Skeletal muscle satellite cell (primary cell): ENCODE measurements around the gene LSM14A.

Source experiments
- H3K27me3 ChIP-seq: 2 replicates; pipeline ENCODE4 v1.7.0; 2013; ENCODE audit warnings: low read length; ENCODE audit not compliant: control insufficient read depth, insufficient read depth
- H3K36me3 ChIP-seq: 2 replicates; pipeline ENCODE4 v1.7.0; 2013; ENCODE audit warnings: mild to moderate bottlenecking, control low read depth, low read length; ENCODE audit not compliant: insufficient read depth
- H3K4me1 ChIP-seq: 2 replicates; pipeline ENCODE4 v1.7.0; 2013; ENCODE audit warnings: low read length; ENCODE audit not compliant: control insufficient read depth, insufficient read depth
- H3K4me2 ChIP-seq: 2 replicates; pipeline ENCODE4 v1.7.0; 2013; ENCODE audit warnings: mild to moderate bottlenecking, low read length
- H3K4me3 ChIP-seq: 2 replicates; pipeline ENCODE4 v1.7.0; 2013; ENCODE audit warnings: low read length
- H3K9ac ChIP-seq: 2 replicates; pipeline ENCODE4 v1.7.0; 2013; ENCODE audit warnings: mild to moderate bottlenecking, low read depth, low read length, moderate library complexity
- H3K9me3 ChIP-seq: replicated peaks from 2 replicates; pipeline ENCODE4 v1.7.0; 2013; ENCODE audit warnings: mild to moderate bottlenecking, control low read depth, low read length

Gene LSM14A

GRCh38 chr19:34261334-34262109, 89.2 kb downstream of the LSM14A start:
- Histone ChIP-seq H3K9me3 (no peaks in the 10 kb centered on the region), H3K27me3 (no peaks in the 10 kb centered on the region), H3K9ac (no peak overlapping the region), H3K4me3 (no peak overlapping the region), H3K4me2 (no peak overlapping the region), H3K4me1 (peaks cover 21% of the 10 kb centered on the region), H3K36me3 (peaks cover 3% of the 10 kb centered on the region)

DNA sequence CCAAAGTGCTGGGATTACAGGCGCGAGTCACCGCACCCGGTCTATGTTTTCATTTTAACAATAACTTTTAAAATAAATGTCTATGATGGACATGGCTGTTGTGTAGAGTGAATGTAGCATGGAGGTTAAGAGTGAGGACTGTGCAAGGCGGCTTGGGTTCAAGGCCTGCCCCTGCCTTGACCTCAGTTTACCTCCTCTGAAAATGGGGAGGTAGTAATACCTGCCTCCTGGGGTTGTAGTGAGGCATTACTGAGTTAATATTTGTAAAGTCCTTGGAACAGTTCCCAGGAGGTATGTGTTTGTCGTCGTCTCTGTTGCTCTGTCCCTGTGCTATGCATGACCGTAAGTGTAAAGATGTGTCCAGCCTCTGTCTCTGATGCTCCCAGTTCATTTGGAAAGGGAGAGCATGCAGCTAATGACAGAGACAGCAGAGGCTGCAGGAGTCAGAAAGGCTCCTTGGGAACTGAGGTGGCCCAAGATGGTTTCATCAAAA, 91.5 kb downstream of the LSM14A start:
- H3K27me3 ChIP-seq: no peaks in the 10 kb centered on the region
- peaks cover 17% of the 10 kb centered on the region for H3K4me1 ChIP-seq
- H3K9me3 ChIP-seq: no peaks in the 10 kb centered on the region
- H3K4me2 ChIP-seq: no peak overlapping the region
- H3K9ac ChIP-seq: no peak overlapping the region
- no peak overlapping the region for H3K4me3 ChIP-seq
- peaks cover under 1% of the 10 kb centered on the region for H3K36me3 ChIP-seq

DNA sequence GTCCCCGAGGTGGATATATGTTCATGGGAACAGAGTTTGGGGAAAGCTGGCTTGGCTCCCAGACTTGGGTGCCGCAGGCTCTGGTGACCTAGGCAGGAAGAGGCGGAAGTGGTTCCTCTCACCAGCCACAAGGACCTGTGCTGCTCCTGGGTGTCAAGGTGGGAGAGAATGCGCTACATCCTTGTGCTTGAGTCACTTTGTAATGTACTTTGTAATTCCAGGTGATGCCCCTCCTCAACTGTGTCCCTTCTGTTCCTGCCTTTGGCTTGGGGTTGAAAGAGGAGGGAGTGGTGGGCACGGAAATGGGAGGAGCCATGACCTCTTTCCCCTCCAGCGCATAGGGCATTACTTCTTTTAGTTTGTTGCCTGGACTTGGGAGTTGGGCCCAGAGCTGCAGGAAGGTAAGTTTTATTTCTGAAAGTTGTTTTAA, 92.9 kb downstream of the LSM14A start:
- Histone ChIP-seq H3K9ac (no peak overlapping the region), H3K4me2 (no peak overlapping the region), H3K27me3 (no peaks in the 10 kb centered on the region), H3K9me3 (no peaks in the 10 kb centered on the region), H3K36me3 (no peaks in the 10 kb centered on the region), H3K4me3 (no peak overlapping the region), H3K4me1 (peaks cover 30% of the 10 kb centered on the region)

DNA sequence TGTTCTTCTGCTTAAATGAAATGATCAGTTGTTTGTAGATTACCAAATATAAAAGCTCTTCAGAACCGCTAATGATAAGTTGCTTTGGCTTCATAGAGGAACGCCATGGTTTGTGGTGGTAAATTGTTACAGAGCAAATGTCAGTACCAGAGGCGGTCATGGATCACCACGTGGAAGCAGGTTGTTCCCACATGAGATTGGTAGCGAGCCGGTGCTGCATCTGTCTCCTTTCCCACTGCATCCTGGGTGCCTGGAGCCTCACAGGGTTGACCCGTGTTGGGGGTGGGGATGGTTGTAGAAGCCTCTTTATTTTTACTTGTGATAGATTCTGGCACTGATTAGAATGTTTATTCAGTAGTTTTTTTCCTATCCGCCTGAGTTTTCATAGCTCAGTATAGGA, 96.8 kb downstream of the LSM14A start:
- no peak overlapping the region for H3K4me3 ChIP-seq
- H3K4me1 ChIP-seq: peaks cover 39% of the 10 kb centered on the region
- no peak overlapping the region for H3K9ac ChIP-seq
- H3K4me2 ChIP-seq: no peak overlapping the region
- H3K36me3 ChIP-seq: no peaks in the 10 kb centered on the region
- H3K27me3 ChIP-seq: no peaks in the 10 kb centered on the region
- H3K9me3 ChIP-seq: no peaks in the 10 kb centered on the region

DNA sequence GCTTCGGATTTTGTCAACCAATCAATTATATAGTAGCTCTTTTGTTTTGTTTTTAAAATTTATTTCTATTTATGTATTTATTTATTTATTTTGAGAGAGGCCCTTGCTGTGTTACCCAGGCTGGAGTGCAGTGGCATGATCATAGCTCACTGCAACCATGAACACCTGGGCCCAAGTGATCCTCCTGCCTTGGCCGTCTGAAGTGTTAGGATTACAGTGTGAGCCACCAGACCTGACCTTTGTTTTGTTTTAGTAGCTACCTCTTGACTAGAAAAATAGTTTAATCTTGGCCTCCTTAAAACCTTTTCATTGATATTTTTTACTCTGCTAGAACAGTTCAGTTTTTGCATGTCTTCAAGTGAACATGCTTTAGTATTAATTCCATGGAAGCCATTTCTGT, 97.2 kb downstream of the LSM14A start:
- H3K4me2 ChIP-seq: peak overlapping the region; percentile 55
- H3K9ac ChIP-seq: peak overlapping the region; percentile 54
- H3K36me3 ChIP-seq: no peaks in the 10 kb centered on the region
- peak overlapping the region; percentile 25 for H3K4me3 ChIP-seq
- no peaks in the 10 kb centered on the region for H3K27me3 ChIP-seq
- H3K4me1 ChIP-seq: peaks cover 43% of the 10 kb centered on the region
- no peaks in the 10 kb centered on the region for H3K9me3 ChIP-seq

DNA sequence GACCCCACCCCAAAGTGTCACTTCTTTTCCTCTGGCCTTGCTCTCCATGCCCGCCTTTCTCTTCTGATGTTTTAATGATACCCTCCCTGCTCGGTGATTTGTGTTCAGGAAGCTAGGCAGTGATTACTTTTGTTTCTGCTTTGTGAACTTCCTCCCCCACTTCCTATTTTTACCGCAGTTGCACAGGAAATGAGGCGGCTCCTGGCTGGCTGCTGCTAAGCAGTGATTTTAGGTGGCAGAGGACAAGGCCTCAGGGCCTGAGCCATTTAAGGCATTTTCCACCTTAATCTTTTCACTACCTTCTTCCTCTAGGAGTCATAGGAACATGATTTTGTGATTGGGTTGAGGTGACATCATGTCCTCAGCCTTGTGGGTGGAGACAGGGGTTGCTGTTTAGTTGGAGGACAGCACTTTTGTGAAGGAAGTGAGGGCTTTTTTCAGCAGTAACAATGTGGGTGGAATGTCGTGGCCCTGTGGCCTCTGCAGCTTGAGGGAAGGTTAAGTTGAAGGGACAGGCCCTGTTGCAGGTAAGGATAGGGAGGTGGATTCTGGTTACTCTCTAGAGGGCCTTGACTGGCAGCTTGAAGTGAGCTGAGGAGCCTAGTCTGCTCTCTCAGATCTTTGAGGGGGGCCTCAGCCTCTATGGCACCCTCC, 97.8 kb downstream of the LSM14A start:
- Histone ChIP-seq H3K36me3 (no peaks in the 10 kb centered on the region), H3K4me2 (peak overlapping the region; percentile 55), H3K4me1 (peaks cover 45% of the 10 kb centered on the region), H3K4me3 (peak overlapping the region; percentile 38), H3K9me3 (no peaks in the 10 kb centered on the region), H3K27me3 (no peaks in the 10 kb centered on the region), H3K9ac (peak overlapping the region; percentile 54)

DNA sequence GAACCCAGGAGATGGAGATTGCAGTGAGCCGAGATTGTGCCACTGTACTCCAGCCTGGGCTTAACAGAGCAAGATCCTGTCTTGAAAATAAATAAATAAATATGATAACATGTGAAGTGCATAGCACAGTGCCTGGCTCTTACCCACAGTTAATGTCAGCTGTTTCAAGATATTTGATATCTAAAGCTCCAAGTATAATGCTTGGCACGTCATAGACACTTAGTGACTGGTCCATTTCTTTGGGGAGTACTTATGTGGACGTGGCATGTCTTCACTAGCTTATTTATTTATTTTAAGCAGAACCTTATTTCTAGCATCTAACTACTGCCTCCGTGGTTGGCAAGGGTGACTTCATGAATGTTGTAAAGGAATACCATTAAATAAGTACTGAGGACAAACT, 100.8 kb downstream of the LSM14A start:
- H3K27me3 ChIP-seq: no peaks in the 10 kb centered on the region
- H3K9me3 ChIP-seq: no peaks in the 10 kb centered on the region
- H3K36me3 ChIP-seq: no peaks in the 10 kb centered on the region
- H3K9ac ChIP-seq: peak overlapping the region; percentile 79
- H3K4me1 ChIP-seq: peaks cover 58% of the 10 kb centered on the region
- H3K4me2 ChIP-seq: no peak overlapping the region
- H3K4me3 ChIP-seq: no peak overlapping the region

GRCh38 chr19:34274284-34274826, 102.1 kb downstream of the LSM14A start:
- H3K9ac ChIP-seq: peak overlapping the region; percentile 79
- no peaks in the 10 kb centered on the region for H3K27me3 ChIP-seq
- H3K4me1 ChIP-seq: peaks cover 54% of the 10 kb centered on the region
- peaks cover 7% of the 10 kb centered on the region for H3K36me3 ChIP-seq
- H3K4me2 ChIP-seq: peak overlapping the region; percentile 73
- H3K4me3 ChIP-seq: peak overlapping the region; percentile 55
- no peaks in the 10 kb centered on the region for H3K9me3 ChIP-seq

DNA sequence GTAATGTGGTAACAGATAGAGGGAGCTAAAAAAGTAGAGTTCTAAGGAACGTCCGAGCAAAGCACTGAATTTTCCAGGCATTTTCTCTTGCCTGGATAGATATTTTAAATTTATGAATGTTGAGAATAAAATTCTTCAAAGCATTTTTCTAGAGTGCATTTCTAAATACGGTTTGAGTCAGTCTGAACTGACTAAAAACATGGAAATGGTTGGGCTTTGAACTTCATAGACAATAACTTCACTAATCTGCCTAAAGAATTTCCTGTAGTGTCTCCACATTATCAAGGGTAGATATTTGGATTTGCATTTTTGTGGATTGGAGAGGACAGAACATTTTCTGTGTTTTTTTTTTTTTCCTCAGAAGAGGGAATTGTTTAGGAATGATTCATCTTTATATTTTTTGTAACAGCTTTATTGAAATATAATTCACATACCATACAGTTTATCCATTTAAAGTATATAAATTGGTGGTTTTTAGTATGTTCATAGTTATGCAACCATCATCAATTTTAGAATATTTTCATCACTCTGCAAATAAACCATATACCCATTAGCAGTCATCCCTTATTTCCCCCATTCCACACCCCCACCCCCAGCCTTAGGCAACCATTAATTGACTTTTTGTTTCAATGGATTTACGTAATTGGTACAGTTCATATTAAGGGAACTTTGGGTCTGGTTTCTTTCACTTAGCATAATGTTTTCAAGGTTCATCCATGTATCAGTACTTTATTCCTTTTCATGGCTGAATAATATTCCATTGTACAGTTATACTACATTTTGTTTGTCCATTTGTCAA, 102.7 kb downstream of the LSM14A start:
- Histone ChIP-seq H3K4me2 (peak overlapping the region; percentile 73), H3K4me3 (peak overlapping the region; percentile 55), H3K9ac (peak overlapping the region; percentile 79), H3K27me3 (no peaks in the 10 kb centered on the region), H3K9me3 (no peaks in the 10 kb centered on the region), H3K4me1 (peaks cover 47% of the 10 kb centered on the region), H3K36me3 (peaks cover 7% of the 10 kb centered on the region)

DNA sequence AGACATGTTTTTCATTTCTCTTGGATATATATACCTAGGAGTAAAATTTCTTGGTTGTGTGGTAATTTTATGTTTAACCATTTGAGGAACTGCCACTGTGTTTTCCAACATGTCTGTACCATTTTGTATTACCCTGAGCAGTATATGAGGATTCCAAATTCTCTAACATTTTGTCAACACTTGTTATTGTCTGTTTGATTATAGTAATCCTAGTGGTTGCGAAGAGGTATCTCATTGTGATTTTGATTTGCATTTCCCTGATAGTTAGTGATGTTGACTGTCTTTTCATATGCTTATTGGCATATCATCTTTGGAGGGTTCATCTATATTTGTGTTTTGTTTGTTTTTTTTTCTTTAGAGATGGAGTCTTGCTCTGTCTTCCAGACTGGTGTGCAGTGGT, 103.4 kb downstream of the LSM14A start:
- Histone ChIP-seq H3K36me3 (peaks cover 7% of the 10 kb centered on the region), H3K4me1 (peaks cover 40% of the 10 kb centered on the region), H3K4me2 (no peak overlapping the region), H3K9ac (no peak overlapping the region), H3K27me3 (no peaks in the 10 kb centered on the region), H3K9me3 (no peaks in the 10 kb centered on the region), H3K4me3 (no peak overlapping the region)

GRCh38 chr19:34276614-34277013, 104.3 kb downstream of the LSM14A start:
- H3K4me3 ChIP-seq: no peak overlapping the region
- peaks cover 39% of the 10 kb centered on the region for H3K4me1 ChIP-seq
- H3K27me3 ChIP-seq: no peaks in the 10 kb centered on the region
- H3K9ac ChIP-seq: no peak overlapping the region
- H3K9me3 ChIP-seq: no peaks in the 10 kb centered on the region
- H3K4me2 ChIP-seq: no peak overlapping the region
- H3K36me3 ChIP-seq: peaks cover 7% of the 10 kb centered on the region
